Mammary epithelial cell (primary cell): ENCODE data around the gene HOXC6.

Experiments used
- EZH2 ChIP-seq: IDR thresholded peaks from 2 replicates; pipeline ENCODE4 v1.6.1; 2012; ENCODE audit warnings: low read length, inconsistent platforms, borderline replicate concordance
- TF ChIP-seq, protein P1 (sequence below), 2 donors: IDR thresholded peaks in 1 of 2; conservative IDR thresholded peaks in 1 of 2; 2 replicates each; pipeline ENCODE4 v1.5.1; 2011 to 2012; ENCODE audit warnings: inconsistent platforms in 2 of 2, low read length in 2 of 2, mild to moderate bottlenecking in 2 of 2, control low read depth in 1 of 2, low read depth in 1 of 2; ENCODE audit not compliant: insufficient read depth in 1 of 2; ENCODE audit errors: extremely low read depth in 1 of 2

GRCh38 chr12:54007538-54008259 is 20.5 kb upstream of the HOXC6 start:
- TF ChIP-seq, protein P1, sequence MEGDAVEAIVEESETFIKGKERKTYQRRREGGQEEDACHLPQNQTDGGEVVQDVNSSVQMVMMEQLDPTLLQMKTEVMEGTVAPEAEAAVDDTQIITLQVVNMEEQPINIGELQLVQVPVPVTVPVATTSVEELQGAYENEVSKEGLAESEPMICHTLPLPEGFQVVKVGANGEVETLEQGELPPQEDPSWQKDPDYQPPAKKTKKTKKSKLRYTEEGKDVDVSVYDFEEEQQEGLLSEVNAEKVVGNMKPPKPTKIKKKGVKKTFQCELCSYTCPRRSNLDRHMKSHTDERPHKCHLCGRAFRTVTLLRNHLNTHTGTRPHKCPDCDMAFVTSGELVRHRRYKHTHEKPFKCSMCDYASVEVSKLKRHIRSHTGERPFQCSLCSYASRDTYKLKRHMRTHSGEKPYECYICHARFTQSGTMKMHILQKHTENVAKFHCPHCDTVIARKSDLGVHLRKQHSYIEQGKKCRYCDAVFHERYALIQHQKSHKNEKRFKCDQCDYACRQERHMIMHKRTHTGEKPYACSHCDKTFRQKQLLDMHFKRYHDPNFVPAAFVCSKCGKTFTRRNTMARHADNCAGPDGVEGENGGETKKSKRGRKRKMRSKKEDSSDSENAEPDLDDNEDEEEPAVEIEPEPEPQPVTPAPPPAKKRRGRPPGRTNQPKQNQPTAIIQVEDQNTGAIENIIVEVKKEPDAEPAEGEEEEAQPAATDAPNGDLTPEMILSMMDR (conservative IDR thresholded peaks at IDR 0.05 in 1 of 2, IDR thresholded peaks at IDR 0.05 in 1 of 2; ENCODE audit: extremely low read depth in 1 of 2, insufficient read depth in 1 of 2, low read depth in 1 of 2, low read length in 2 of 2) = no peak
- no peak for TF ChIP-seq EZH2
